ENCODE measurements around the gene ARMH1. TPM values are rescaled to one million over a fixed set of nuclear protein-coding genes. Genes with fewer than 3 reads are reported as not detected.

Gene ARMH1
- total RNA-seq, 3 donors from 2014 or later: 1.7 to 4.1 (median 2.3) TPM

DNA sequence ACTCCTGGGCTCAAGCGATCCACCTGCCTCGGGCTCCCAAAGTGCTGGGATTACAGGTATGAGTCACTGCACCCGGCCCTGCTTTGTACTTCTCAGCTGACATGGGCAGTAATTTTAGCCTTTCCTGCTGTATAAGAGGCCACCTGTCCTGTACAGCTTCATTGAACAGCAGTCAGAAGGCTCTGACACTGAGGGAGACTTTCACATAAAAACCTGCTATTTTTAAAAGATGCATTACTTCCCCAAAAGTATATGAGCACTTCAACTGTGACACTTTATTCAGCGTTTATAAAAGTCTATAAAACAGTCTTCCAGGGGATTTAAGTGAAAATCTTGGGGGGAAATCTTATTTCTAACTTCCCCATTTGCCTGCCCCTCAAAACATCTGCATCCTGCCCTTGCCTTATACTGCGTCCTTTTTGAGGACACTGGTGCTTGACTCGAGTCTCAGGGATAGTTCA, 38.8 kb downstream of the ARMH1 start:
- Histone ChIP-seq H3K4me1 (ENCODE audit: low read depth) (no peaks in the 10 kb centered on the region), H3K9me3 (no peaks in the 10 kb centered on the region), H3K36me3 (ENCODE audit: low read depth) (no peaks in the 10 kb centered on the region), H3K4me3 (no peak overlapping the region)
- ATAC-seq (peak; percentile 81), DNase-seq (no peak)
- intact Hi-C loops (cut with DNase I, micrococcal nuclease): no loop called here
- TF ChIP-seq CTCF (IDR thresholded peaks at IDR 0.05): no peak

DNA sequence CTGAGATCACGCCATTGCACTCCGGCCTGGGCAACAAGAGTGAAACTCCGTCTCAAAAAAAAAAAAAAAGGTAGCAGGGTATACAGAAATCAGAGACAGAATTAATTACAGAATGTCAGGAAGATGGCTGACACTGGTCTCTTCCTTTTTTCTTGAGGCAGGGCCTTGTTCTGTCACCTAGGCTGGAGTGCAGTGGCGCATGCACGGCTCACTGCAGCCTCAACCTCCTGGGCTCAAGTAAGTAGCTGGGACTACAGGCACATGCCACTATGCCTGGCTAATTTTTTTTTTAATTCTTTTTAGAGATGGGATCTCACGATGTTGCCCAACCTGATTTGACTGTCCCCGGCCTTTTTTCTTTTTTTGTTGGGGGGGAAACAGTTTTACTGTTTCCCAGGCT, 40.0 kb downstream of the ARMH1 start:
- Histone ChIP-seq H3K4me1 (ENCODE audit: low read depth) (no peaks in the 10 kb centered on the region), H3K9me3 (no peaks in the 10 kb centered on the region), H3K36me3 (ENCODE audit: low read depth) (no peaks in the 10 kb centered on the region), H3K4me3 (no peak overlapping the region)
- ATAC-seq: no peak
- intact Hi-C loops (cut with DNase I, micrococcal nuclease): no loop called here
- DNase-seq: no peak
- TF ChIP-seq CTCF (IDR thresholded peaks at IDR 0.05): no peak

DNA sequence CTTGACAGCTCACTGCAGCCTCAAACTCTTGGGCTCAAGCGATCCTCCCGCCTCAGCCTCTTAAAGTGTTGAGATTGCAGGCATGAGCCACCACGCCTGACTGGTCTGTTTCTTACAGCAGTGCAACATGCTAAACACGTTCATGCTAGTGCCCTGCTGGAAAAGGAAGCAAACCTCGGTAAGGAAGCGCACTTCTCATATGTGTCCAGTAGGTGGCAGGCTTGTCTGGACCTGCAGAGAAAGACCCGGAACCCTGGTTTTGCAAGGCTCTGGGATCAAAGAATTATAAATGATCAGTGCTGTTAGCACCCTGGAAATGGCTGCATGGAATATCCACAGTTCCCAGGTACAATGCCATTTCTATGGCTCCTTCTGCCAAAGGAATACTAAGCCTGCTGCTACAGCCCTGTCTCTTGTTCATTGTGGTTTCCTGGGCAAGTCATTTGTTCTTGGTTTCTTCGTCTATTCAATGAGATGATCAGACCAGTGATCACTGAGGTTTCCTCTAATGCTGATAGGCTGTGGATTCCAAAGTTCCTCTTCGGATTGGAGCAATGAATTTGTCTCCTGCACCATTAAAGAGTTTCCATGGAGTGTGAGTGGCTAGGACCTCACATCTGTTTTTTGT, 40.5 kb downstream of the ARMH1 start:
- H3K4me1 ChIP-seq (ENCODE audit: low read depth): no peaks in the 10 kb centered on the region
- peak; percentile 83 for TF ChIP-seq CTCF (IDR thresholded peaks at IDR 0.05)
- H3K36me3 ChIP-seq (ENCODE audit: low read depth): no peaks in the 10 kb centered on the region
- peak in 2 of 3 donors; percentile 64 to 81 for DNase-seq
- intact Hi-C loops (cut with DNase I, micrococcal nuclease): no loop called here
- peak; percentile 94 for ATAC-seq
- no peaks in the 10 kb centered on the region for H3K9me3 ChIP-seq
- no peak overlapping the region for H3K4me3 ChIP-seq

- H3K36me3 ChIP-seq (ENCODE audit: low read depth): no peaks in the 10 kb centered on the region
- ATAC-seq (no peak), DNase-seq (no peak)
- TF ChIP-seq CTCF (IDR thresholded peaks at IDR 0.05): no peak
- intact Hi-C loops (cut with DNase I, micrococcal nuclease): no loop called here
- H3K4me1 ChIP-seq (ENCODE audit: low read depth): no peaks in the 10 kb centered on the region
- H3K9me3 ChIP-seq: no peaks in the 10 kb centered on the region
- no peak overlapping the region for H3K4me3 ChIP-seq
Observed at GRCh38 chr1:44717156-44717555, 42.6 kb downstream of the ARMH1 start.

GRCh38 chr1:44717653-44718052, 43.1 kb downstream of the ARMH1 start:
- no peaks in the 10 kb centered on the region for H3K4me1 ChIP-seq (ENCODE audit: low read depth)
- no peaks in the 10 kb centered on the region for H3K36me3 ChIP-seq (ENCODE audit: low read depth)
- H3K4me3 ChIP-seq: no peak overlapping the region
- DNase-seq (no peak), ATAC-seq (no peak)
- intact Hi-C loops (cut with DNase I, micrococcal nuclease): no loop called here
- H3K9me3 ChIP-seq: no peaks in the 10 kb centered on the region
- TF ChIP-seq CTCF (IDR thresholded peaks at IDR 0.05): no peak

- H3K4me1 ChIP-seq (ENCODE audit: low read depth): no peaks in the 10 kb centered on the region
- H3K36me3 ChIP-seq (ENCODE audit: low read depth): no peaks in the 10 kb centered on the region
- no peak for TF ChIP-seq CTCF (IDR thresholded peaks at IDR 0.05)
- intact Hi-C loops (cut with DNase I, micrococcal nuclease): no loop called here
- no peaks in the 10 kb centered on the region for H3K9me3 ChIP-seq
- DNase-seq (no peak), ATAC-seq (no peak)
- H3K4me3 ChIP-seq: no peak overlapping the region
Observed at GRCh38 chr1:44718091-44718490, 43.6 kb downstream of the ARMH1 start.

Data from mucosa of descending colon (tissue), 3 donors.